HG03159 (cell line): ENCODE measurements around the gene DEFB124.
"Not testable (repeated sequence)": the region's sequence is repeated elsewhere in the genome, so short reads cannot be mapped to it uniquely, and the experiment has no call there.

Experiments used
- ATAC-seq: cut with Tn5 transposase; IDR thresholded peaks from one replicate; pipeline ENCODE4 v1.9.1; 2021; ENCODE audit warnings: mild to moderate bottlenecking, moderate library complexity; ENCODE audit not compliant: unreplicated experiment

The DEFB124 gene

GRCh38 chr20:31474758-31475427 is at the start of gene DEFB124, which contains the start of gene REM1:
Gene DEFB124, minus strand, starts transcription at chr20:31475127. Its CDS starts 2,114 bp downstream, at chr20:31473013.
Gene REM1, plus strand, starts transcription at chr20:31475288. Its CDS starts 1,158 bp downstream, at chr20:31476446.
- no peak for ATAC-seq

- no peak for ATAC-seq
These were observed 48.7 kb upstream of the DEFB124 start for GRCh38 chr20:31523361-31524283.

DNA sequence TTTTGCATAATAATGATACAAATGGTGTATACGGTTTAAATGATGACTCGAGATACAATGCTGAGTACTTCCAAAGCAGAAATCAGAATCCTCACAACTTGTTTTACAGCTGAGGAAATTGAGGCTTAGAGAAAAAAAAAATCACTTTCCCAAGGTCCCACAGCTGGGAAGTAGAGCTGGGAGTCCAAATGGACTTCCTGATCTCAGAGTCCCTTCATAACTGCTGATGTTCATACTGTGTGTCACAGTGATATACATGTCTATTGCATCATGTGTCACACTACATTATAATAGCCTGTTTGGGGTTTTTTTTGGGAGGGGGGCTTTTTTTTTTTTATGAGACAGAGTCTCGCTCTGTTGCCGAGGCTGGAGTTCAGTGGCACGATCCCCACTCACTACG is 47.8 kb upstream of the DEFB124 start:
- no peak for ATAC-seq

DNA sequence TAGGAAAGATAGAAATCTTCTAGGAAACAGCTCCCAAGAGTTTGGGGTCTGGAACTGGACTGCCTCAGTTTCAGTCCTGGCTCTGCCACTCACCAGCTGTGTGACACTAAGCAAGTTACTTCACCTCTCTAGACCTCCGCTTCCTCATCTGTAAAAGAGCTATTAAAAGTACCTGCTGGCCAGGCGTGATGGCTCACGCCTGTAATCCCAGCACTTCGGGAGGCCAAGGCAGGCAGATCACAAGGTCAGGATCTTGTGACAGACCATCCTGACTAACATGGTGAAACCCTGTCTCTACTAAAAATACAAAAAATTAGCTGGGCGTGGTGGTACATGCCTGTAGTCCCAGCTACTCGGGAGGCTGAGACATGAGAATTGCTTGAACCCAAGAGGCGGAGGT is 46.3 kb upstream of the DEFB124 start:
- ATAC-seq = not testable (repeated sequence)

- ATAC-seq = no peak
These were observed 42.4 kb upstream of the DEFB124 start for GRCh38 chr20:31517373-31517772.

- ATAC-seq = no peak
These were observed 41.7 kb upstream of the DEFB124 start for GRCh38 chr20:31516651-31517050.

DNA sequence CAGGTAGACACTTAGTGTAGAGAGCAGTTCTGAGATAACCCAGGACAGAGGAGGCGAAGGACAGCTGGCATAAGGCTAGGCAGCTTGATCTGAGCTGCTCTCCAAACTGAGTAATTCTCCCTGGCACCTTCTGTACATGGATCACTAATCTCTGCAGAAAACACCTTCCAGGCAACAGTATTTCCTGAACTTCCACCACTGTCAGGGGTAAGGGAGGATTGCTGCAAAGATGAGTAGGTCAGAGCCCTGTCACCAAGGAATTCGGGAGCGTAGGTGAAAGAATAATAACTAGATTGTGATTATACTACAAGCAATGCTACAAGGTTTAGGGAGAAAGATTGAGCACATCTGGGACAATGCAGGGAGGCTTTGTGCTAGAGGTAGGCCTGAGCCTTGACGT is 41.2 kb upstream of the DEFB124 start:
- ATAC-seq = no peak

- ATAC-seq = no peak
These were observed 40.8 kb upstream of the DEFB124 start for GRCh38 chr20:31515775-31516107.

DNA sequence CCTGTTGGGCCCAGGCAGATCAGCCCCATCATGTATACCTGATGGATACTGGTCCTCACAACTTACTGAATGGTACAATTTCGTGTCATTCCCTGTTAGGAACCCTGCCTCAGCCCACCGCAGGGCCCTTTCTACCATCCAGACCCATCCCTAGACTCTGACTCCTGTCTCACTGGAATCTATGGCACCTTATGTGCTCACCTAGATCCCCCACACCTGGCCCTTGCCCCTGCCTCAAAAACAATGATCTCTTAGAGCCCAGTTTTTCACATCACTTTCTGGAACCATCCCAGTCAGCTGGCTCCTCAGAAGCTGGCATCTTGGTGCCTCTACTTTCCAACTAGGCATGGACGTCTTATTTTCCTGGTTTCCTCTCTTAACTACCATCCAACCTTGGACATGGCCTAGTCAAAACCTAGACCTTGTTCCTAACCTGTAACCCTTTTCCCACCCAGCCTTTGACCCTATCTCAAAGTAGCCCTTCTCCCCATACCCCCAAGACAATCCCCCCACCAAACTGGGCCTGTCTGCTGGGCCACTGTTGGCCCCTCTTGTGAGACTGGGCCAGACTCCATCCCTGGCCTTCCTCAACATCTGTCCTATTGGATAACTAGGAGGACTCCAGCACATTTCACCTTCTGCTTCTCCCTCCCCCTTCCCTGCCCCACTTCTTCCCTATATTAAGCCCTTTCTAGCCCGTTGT is 40.3 kb upstream of the DEFB124 start:
- no peak for ATAC-seq

- ATAC-seq = peak; percentile 84
These were observed 39.5 kb upstream of the DEFB124 start, which contains the start of gene HM13 for GRCh38 chr20:31514154-31515071. Gene HM13, plus strand, starts transcription at chr20:31514442. Its CDS starts 110 bp downstream, at chr20:31514552.

- no peak for ATAC-seq
These were observed 33.8 kb upstream of the DEFB124 start for GRCh38 chr20:31508517-31509244.

GRCh38 chr20:31505903-31506302 is 31.0 kb upstream of the DEFB124 start:
- no peak for ATAC-seq

DNA sequence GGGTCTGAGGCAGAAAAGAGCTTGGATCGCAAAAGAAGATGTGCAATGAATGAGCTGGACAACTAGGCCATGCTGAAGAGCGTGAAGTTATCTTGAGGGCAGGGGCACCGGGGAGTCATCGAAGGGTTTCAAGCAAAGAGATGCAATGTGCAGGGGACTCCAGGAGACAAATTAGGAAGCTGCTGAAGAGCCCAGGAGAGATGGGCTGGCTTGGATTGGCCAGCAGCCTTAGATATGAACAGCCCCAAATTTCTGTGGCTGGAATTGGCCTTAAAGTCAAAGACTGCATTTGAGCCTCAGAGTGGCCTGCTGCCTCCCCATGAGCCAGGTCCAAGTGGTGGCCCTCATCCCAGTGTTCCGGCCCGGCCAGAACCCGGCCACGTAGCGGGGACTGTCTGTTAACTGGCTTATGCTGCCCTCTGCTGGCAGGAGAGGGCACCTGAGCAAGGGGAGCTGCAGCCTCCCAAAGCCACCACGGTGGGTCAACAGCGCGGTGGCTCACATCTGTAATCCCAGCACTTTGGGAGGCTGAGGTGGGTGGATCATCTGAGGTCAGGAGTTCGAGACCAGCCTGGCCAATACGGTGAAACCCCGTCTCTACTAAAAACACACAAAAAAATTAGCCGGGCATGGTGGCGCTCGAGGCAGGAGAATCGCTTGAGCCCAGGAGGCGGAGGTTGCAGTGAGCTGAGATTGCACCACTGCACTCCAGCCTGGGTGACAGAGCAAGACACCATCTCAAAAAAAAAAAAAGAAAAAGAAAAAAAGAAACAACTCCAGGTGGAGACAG is 28.2 kb upstream of the DEFB124 start:
- peak; percentile 96 for ATAC-seq

- ATAC-seq = no peak
These were observed 25.6 kb upstream of the DEFB124 start for GRCh38 chr20:31500527-31500926.

GRCh38 chr20:31497838-31498540 is 23.1 kb upstream of the DEFB124 start:
- ATAC-seq = no peak

DNA sequence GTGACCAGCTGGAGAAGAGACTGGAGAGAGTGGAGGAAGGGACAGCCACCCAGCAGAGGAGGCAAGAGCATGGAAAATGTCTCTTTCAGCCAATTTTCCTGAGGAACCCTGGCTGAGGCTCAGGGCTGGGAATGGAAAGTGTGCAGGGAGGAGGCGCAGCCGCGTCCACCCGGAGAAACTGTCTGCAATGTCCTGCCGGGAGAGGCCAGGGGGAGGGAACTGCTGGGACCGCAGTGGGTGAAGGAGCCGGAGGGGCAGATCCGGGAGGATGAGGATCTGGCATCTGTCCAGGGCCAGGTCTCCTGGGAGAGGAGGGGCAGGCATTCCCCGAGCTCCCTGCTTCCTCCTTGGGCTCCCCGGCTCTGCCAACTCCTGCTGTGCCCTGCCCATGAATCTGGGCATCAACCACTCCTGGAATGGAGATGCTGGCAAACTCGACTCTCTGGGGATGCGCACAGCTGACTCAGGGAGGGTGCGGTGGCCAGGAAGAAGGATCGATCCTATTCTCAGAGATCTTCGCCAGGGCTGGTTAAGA is 21.9 kb upstream of the DEFB124 start:
- ATAC-seq = no peak

DNA sequence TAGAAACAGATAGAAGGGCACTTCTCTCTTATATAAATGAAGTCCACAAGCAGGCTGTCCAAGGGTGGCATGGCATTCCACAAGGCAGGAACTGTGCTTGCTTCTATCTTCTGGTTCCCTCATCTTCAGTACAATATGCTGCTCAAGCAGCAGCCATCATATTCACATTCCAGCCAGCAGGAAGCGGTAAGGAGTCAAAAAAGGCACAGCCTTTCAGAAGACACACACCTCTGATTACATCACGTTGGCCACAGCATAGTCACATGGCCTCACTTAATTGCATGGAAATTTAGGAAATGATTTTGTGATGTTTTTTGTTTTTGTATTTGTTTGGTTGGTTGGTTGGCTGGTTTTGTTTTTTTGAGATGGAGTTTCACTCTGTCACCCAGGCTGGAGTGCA is 19.2 kb upstream of the DEFB124 start:
- no peak for ATAC-seq

DNA sequence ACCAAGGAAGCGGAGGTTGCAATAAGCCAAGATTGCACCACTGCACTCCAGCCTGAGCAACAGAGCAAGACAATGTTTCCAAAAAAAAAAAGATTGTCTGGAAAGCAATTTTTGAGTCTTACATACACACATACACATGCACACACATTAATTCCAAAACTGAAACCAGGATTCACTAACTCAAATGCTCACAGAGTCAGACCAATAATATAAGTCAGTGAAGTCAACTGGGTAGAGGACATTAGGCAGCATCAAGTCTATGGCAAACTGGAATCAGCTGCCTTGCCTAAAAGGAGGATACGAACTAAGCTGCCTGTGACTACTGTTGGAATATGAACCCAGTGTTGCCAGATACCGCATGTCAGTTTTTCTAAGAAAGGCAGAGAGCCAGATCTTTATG is 15.8 kb upstream of the DEFB124 start:
- ATAC-seq = no peak
